ENCODE measurements around the gene HSBP1L1. TPM values are rescaled to one million over a fixed set of nuclear protein-coding genes. Genes with fewer than 3 reads are reported as not detected.
A peak's percentile ranks its signal among the peaks of the same experiment; 100 is the strongest.

Gene HSBP1L1
- total and polyA plus RNA-seq, 2 of the 8 experiments (the other 6 are each of a cell fraction or from before 2014, with no cell fraction given) = 1.0 to 1.3 TPM

GRCh38 chr18:80006724-80007123 lies 42.3 kb downstream of the HSBP1L1 start:
- peaks cover 13 to 16% of the 10 kb centered on the region in 2 experiments for H3K9me3 ChIP-seq (ENCODE audit: insufficient read depth in 2 of 2, low read depth in 1 of 2, low read length in 1 of 2)
- H2AK5ac ChIP-seq (ENCODE audit: low read depth, low read length) = no peak overlapping the region
- peak; percentile 51; the same call in 1 of the 2 replicates for TF ChIP-seq POU5F1 (IDR thresholded peaks at IDR 0.05; ENCODE audit: low read depth, low read length)
- TF ChIP-seq BACH1 (IDR thresholded peaks at IDR 0.05; ENCODE audit: low read length) = no peak
- TF ChIP-seq YY1 (IDR thresholded peaks at IDR 0.05; ENCODE audit: low read depth, low read length) = peak; percentile 52; the same call in 1 of the 2 replicates
- peak; percentile 88 for TF ChIP-seq MAX (IDR thresholded peaks at IDR 0.05)
- no peak for TF ChIP-seq SIX5 (IDR thresholded peaks at IDR 0.05; ENCODE audit: low read depth, low read length)
- TF ChIP-seq TAF1 (IDR thresholded peaks at IDR 0.05; ENCODE audit: low read depth, low read length) = 0 out of 2 replicates have a peak, but pooled peaks have one; percentile 21
- no peak for TF ChIP-seq EGR1 (IDR thresholded peaks at IDR 0.05; ENCODE audit: borderline replicate concordance, low read depth, low read length)
- TF ChIP-seq E2F6 (IDR thresholded peaks at IDR 0.05) = peak; percentile 72
- H3K23me2 ChIP-seq (ENCODE audit: low read depth, low read length) = no peaks in the 10 kb centered on the region
- H2BK15ac ChIP-seq (ENCODE audit: low read length) = no peak overlapping the region
- no peaks in the 10 kb centered on the region for H3K27me3 ChIP-seq (replicated peaks in 1 of 4; ENCODE audit: control insufficient read depth in 3 of 4, extremely low read depth in 1 of 4, insufficient read depth in 3 of 4, low read length in 3 of 4)
- H2BK12ac ChIP-seq (ENCODE audit: low read depth, low read length) = no peak overlapping the region
- H2BK5ac ChIP-seq (ENCODE audit: low read depth, low read length) = no peak overlapping the region
- no peak overlapping the region for H4K8ac ChIP-seq (ENCODE audit: extremely low read depth, insufficient read depth, low read length)
- H3K4me3 ChIP-seq (ENCODE audit: extremely low read depth in 1 of 4, insufficient read depth in 2 of 4, low read depth in 3 of 4, low read length in 4 of 4) = no peak overlapping the region
- FAIRE-seq (peak; percentile 69), DNase-seq (ENCODE audit: low read depth in 1 of 2, low spot score in 2 of 2) (no peak)
- H2BK120ac ChIP-seq (replicated peaks; ENCODE audit: low read depth, low read length) = no peak overlapping the region
- H3K4me2 ChIP-seq (ENCODE audit: insufficient read depth in 1 of 2, low read depth in 2 of 2, low read length in 2 of 2) = no peak overlapping the region
- peaks cover 0 to 2% of the 10 kb centered on the region in 2 experiments for H4K20me1 ChIP-seq (replicated peaks in 1 of 2; ENCODE audit: control insufficient read depth in 1 of 2, insufficient read depth in 2 of 2, low read length in 2 of 2)
- no peaks in the 10 kb centered on the region for H3K79me2 ChIP-seq (ENCODE audit: control insufficient read depth in 1 of 2, insufficient read depth in 2 of 2, low read length in 2 of 2)
- no peak overlapping the region for H3K4ac ChIP-seq (replicated peaks; ENCODE audit: insufficient read length, low read depth, low read length)
- WGBS, 2 experiments (ENCODE audit: extremely low coverage in 1 of 2, insufficient coverage in 1 of 2, insufficient read length in 1 of 2, insufficient replicate concordance in 2 of 2, low coverage in 1 of 2, low lambda C conversion rate in 2 of 2, missing lambda C conversion rate in 1 of 2) = 54% methylated on average over 7 of the region's 7 CpGs; no CpG with 5 or more reads in 1 of the 2 experiments
- H3K18ac ChIP-seq (ENCODE audit: extremely low read depth, low read length) = no peak overlapping the region; the same call in 1 of the 2 replicates
- H3K79me1 ChIP-seq (ENCODE audit: low read depth, low read length) = no peaks in the 10 kb centered on the region
- H3K4me1 ChIP-seq (replicated peaks in 1 of 4; ENCODE audit: control insufficient read depth in 3 of 4, insufficient read depth in 4 of 4, low read length in 3 of 4) = no peaks in the 10 kb centered on the region; a peak in 1 of 7 replicates
- no peak overlapping the region for H3K56ac ChIP-seq (replicated peaks; ENCODE audit: insufficient read length, low read depth, low read length)
- H4K5ac ChIP-seq (ENCODE audit: insufficient read length, low read depth, low read length) = no peak overlapping the region
- no peak overlapping the region for H2BK20ac ChIP-seq (ENCODE audit: low read length)
- H3K9ac ChIP-seq (replicated peaks in 1 of 4; ENCODE audit: extremely low read depth in 1 of 4, low read depth in 3 of 4, low read length in 3 of 4) = no peak overlapping the region
- H4K91ac ChIP-seq (replicated peaks; ENCODE audit: insufficient read length, low read length) = no peak overlapping the region
- no peaks in the 10 kb centered on the region for H3K36me3 ChIP-seq (ENCODE audit: control insufficient read depth in 2 of 4, insufficient read depth in 4 of 4, low read length in 3 of 4)
- H3K23ac ChIP-seq (ENCODE audit: insufficient read length) = no peak overlapping the region
- H3K14ac ChIP-seq (ENCODE audit: insufficient read length) = no peak overlapping the region
- H3K27ac ChIP-seq (ENCODE audit: low read depth, low read length) = no peak overlapping the region
- H2AFZ ChIP-seq (ENCODE audit: low read length) = no peak overlapping the region
- ChIA-PET CTCF (ENCODE audit: partially characterized antibody) (interaction anchor here (0.6 to 0.8 kb wide), 2 partner anchors 164 to 176 kb away, joined by 3 to 4 read pairs; no protein-coding TSS in a partner anchor), POLR2A (ENCODE audit: partially characterized antibody) (interaction anchor here (0.7 to 1.5 kb wide), 4 partner anchors 10 to 310 kb away, joined by 3 to 7 read pairs (median 3); no protein-coding TSS in a partner anchor)
